Cerebellar nuclear complex (tissue), 1 donor: ENCODE measurements around the gene MRPS31.
"Not testable (repeated sequence)": the region's sequence is repeated elsewhere in the genome, so short reads cannot be mapped to it uniquely, and the experiment has no call there.

ENCODE experiments used
- DNase-seq, 2 experiments: peaks; one replicate each; lab custom pipeline; 2025; lab: John Stamatoyannopoulos, UW

The MRPS31 gene

GRCh38 chr13:40758811-40759210, 12.2 kb downstream of the MRPS31 start:
- DNase-seq, result no peak

- DNase-seq, result no peak
Measured at GRCh38 chr13:40756042-40756441, 14.9 kb downstream of the MRPS31 start.

DNA sequence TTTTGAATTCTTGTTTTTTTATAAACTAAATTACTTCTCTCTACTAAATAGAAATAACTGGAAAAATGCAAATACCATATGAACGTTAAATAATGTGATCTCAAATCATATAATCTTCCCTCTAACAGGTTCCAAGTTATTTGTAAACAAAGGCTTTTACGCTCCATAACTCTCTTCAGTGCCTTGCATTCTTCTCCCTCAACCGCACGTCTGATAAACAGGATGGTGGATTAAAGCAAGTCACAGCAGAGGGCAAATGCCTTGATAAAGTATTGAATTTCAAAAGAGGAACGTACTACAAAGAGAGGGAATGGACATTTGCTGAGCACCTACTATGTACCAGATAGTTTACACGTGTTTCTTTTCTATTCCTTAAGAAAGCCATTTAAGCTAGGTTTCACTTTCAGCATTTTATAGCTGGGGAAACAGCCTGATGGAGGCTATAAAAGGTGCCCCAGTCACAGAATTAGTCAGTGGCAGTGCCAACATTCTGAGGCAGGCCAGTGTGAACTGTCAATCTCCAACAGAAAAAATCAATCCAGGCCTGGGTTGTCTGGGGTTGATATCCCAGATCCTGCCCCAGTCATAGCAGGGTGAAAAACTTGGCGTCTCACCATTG, 15.8 kb downstream of the MRPS31 start:
- no peak for DNase-seq

DNA sequence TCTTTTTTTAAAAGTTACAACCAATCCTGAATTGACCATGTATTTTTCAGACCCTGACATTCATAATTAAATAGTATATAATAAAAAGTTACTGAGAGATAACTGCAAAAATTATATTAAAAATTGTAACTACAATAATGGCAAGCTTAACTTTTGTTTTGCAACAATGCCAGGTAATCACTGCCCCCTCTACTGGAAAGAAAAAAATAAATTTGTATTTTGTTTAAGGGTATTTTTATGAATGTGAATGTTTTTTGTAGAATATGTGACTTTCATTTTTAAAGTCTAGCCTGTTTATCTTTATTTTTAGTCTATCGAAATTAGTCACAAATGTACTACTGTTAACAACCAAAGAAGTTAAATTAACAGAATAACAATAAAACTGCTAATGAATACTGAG, 21.7 kb downstream of the MRPS31 start:
- no peak for DNase-seq

- DNase-seq, result not testable (repeated sequence)
Measured at GRCh38 chr13:40735232-40735548, 35.8 kb downstream of the MRPS31 start.

DNA sequence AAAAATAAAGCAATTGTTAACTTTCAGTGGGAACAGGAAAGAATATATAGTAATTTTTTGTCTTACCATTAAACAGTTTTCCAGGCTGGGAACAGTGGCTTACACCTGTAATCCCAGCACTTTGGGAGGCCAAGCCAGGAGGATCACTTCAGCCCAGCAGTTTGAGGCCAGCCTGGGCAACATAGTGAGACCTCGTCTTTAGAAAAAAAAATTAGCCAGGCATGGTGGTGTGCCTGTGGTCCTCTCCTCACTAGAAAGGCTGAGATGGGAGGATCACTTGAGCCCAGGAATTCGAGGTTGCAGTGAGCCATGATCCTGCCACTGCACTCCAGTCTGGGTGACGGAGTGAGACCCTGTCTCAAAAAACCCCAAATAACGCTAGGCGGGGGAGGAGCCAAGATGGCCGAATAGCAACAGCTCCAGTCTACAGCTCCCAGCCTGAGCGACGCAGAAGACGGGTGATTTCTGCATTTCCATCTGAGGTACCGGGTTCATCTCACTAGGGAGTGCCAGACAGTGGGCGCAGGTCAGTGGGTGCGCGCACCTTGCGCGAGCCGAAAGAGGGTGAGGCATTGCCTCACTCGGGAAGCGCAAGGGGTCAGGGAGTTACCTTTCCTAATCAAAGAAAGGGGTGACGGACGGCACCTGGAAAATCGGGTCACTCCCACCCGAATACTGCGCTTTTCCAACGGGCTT, 36.3 kb downstream of the MRPS31 start:
- not testable (repeated sequence) for DNase-seq

GRCh38 chr13:40732658-40733057, 38.3 kb downstream of the MRPS31 start:
- DNase-seq, result no peak

- DNase-seq, result no peak
Measured at GRCh38 chr13:40728595-40728994, 42.4 kb downstream of the MRPS31 start.

DNA sequence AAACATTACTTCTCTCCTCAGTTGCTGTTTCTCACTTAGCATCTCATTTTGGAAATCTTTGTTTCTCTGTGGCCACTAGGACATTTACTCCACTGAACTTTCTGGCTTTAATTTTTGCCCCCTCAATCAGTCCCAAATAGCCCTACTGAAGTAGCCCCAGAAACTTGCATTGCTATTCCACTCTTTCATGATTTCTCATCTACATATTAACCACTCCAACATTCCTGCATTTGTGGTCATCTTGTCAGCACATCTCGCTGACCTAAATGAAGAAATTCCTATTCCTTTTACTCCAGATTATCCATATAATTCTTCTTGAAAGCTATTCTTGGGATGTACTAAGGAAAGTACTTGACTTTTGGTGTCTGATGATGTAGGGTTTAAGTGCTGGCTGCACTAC, 56.6 kb downstream of the MRPS31 start:
- not testable (repeated sequence) for DNase-seq

DNA sequence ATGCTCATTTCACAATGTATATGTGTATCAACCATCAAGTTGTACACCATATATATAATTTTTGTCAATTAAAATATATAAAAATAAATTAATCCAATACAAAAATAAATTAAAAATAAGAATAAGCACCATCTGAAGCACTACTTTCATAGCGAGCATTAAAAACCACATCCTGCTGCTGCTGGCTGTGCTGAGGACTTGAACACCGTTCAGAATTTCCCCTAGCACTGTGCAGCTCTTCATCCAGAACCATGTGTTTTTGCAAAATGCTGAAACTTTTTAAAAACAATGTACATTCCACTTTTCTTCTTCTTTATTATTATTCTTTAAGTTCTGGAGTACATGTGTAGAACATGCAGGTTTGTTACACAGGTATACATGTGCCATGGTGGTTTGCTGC, 64.6 kb downstream of the MRPS31 start:
- no peak for DNase-seq

DNA sequence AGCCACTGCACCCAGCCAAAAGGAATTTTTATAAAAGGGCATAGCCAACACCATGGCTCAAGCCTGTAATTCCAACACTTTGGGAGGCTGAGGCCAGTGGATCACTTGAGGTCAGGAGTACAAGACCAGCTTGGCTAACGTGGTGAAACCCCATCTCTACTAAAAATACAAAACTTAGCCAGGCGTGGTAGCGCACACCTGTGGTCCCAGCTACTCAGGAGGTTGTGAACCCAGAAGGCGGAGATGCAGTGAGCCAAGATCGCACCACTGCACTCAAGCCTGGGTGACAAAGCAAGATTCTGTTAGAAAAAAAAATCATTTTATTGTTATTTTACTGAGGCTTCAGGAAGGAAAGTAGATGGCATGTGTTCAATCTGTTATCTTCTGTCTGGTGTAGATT, 73.3 kb downstream of the MRPS31 start:
- DNase-seq, result no peak

DNA sequence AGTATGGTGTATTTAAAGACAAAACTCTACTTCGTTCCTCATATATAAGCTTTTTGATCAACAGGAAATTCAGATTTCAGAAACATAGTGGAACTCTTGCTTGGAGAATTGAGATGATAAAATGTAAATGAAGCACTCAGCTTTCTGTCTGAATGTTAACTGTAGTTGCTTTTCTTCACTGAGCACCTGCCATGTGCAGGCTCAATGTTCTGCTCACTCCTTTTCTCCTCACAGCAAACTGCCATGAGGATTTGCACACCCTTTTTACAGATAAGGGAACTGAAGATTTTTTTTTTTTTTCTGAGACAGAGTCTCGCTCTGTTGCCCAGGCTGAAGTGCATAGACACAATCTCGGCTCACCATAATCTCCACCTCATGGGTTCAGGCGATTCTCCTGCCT, 76.6 kb downstream of the MRPS31 start:
- no peak for DNase-seq

GRCh38 chr13:40692946-40693345, 78.0 kb downstream of the MRPS31 start:
- DNase-seq, result no peak

GRCh38 chr13:40688781-40689180, 82.2 kb downstream of the MRPS31 start:
- DNase-seq, result no peak

DNA sequence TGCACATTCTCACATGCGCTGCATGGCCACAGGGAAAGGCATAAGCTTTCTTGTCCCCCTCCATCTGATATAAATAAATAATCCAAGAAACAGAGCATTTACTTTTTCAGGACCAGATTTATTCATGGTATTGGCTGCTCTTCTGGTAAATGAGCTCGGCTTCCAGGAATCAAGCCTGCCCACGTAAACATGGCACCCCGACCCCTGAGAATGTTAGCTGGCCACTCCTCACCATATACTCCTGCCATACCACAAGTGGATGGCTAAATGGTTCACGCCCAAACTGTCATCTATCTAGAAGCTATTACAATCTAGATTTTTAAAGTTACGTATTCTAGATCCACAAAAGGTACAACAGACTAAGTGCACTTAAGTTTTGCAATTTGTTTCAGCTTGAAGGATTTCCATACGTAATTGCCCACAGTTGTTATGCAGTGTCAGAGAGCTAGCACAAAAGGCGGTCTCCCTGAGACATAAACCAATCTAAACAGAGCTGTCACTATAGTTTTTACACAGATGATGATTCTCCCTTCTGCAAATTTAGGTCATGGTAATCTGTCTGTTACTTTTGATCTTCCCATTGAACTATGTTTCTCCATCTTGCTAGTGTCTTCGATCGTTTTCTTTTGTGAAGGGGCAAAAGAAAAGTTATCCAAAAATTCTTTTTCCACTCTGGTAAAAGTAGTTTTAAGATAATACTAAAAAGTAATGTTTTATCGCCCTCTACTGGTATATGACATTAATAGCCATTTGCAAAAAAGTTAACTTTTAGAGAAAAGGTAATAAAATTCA, 88.3 kb downstream of the MRPS31 start:
- DNase-seq, result no peak

DNA sequence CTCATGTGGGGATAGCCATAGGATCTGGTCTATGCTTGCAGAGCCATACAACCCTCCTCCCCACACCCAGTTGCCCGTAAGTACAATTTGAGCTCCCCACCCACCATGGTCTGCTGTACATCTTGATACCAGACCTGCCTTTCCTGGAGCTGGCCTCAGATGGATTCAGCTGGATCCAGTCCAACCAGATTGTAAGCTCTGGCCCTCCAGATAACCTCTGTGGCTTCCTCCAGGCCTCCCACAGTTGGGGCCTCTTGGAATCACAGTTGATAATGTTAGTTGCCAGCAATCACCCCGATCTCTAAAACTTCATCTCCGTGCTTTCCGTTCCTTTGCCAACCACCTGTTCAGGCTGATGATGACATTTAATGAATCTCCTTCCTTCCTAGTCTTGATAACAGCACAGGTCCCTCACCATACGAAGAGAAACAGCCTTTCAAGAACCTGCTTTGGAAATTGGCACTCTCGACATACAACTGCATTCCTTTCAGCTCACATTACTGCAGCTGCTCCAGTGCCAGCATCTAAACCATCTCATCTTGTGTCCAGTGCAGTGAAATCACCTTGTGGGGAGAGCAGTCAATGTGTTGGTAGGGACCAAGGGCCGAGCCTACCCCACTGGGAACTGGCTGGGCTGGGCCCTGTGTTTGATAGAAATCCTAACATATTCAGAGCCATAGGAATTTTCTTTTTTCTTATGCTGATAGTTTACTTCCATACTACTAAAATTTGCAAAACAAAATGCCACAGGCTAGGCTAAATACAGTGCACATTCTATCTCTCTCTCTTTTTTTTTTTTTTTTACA, 89.4 kb downstream of the MRPS31 start:
- no peak for DNase-seq

GRCh38 chr13:40680659-40681323, 90.2 kb downstream of the MRPS31 start:
- DNase-seq, result no peak

- no peak for DNase-seq
Measured at GRCh38 chr13:40679480-40679985, 91.5 kb downstream of the MRPS31 start.
